Stimulated activated CD4-positive, alpha-beta T cell treated with anti-CD3 and anti-CD28 coated beads, TNF-alpha, amount 100 ng/mL, for 4 hours (primary cell): Measurements from ENCODE around the gene ELAPOR2.
"Not testable (repeated sequence)": the region's sequence is repeated elsewhere in the genome, so short reads cannot be mapped to it uniquely, and the experiment has no call there.

Source experiments
- DNase-seq, 3 experiments: peaks; one replicate each; pipeline ENCODE4 v3.0.0-alpha.2; 2020; ENCODE audit warnings: low read depth in 3 of 3

The ELAPOR2 gene, protein sequence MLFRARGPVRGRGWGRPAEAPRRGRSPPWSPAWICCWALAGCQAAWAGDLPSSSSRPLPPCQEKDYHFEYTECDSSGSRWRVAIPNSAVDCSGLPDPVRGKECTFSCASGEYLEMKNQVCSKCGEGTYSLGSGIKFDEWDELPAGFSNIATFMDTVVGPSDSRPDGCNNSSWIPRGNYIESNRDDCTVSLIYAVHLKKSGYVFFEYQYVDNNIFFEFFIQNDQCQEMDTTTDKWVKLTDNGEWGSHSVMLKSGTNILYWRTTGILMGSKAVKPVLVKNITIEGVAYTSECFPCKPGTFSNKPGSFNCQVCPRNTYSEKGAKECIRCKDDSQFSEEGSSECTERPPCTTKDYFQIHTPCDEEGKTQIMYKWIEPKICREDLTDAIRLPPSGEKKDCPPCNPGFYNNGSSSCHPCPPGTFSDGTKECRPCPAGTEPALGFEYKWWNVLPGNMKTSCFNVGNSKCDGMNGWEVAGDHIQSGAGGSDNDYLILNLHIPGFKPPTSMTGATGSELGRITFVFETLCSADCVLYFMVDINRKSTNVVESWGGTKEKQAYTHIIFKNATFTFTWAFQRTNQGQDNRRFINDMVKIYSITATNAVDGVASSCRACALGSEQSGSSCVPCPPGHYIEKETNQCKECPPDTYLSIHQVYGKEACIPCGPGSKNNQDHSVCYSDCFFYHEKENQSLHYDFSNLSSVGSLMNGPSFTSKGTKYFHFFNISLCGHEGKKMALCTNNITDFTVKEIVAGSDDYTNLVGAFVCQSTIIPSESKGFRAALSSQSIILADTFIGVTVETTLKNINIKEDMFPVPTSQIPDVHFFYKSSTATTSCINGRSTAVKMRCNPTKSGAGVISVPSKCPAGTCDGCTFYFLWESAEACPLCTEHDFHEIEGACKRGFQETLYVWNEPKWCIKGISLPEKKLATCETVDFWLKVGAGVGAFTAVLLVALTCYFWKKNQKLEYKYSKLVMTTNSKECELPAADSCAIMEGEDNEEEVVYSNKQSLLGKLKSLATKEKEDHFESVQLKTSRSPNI

DNA sequence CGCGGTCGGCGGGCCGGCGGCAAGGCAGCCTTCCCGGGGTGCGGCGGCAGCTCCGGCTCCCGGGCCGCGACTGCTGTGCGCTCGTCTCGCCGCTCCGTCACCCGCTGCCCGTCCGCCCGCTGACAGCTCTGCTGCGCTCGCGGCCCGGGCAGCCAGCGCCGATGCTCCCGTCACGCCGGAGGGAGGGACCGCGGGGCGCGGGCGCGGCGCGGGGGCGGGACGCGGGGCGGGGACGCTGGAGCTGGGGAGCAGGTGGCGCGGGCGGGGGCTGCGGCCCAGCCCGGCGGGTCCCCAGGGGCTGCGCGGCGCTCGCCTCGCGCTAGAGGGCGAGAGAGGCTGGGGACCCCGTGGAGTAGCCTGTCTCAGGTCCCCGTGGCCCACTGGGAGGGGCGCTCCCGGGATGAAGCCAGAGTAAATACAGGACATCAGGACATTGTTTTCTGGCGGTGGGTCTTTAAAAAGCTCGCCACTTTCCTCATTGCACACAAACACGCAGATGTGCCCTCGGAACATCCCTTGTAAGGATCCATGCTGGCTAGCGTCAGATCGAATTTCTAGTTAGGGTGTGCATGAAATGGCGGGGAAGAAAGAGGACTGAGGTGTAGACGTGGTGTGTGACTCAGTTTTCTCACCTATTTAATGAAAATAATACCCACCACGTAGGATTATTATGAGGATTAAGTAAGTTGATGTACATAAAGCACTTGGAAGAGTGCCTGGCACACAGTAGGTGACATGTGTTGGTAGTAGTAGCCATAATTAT lies at the start of gene ELAPOR2:
Gene ELAPOR2, minus strand, starts transcription at position 130 of the 763 bp plus-strand sequence. CDS start 141 bp downstream, outside the sequence.
- DNase-seq: peak; percentile 68 to 77 (median 73)

DNA sequence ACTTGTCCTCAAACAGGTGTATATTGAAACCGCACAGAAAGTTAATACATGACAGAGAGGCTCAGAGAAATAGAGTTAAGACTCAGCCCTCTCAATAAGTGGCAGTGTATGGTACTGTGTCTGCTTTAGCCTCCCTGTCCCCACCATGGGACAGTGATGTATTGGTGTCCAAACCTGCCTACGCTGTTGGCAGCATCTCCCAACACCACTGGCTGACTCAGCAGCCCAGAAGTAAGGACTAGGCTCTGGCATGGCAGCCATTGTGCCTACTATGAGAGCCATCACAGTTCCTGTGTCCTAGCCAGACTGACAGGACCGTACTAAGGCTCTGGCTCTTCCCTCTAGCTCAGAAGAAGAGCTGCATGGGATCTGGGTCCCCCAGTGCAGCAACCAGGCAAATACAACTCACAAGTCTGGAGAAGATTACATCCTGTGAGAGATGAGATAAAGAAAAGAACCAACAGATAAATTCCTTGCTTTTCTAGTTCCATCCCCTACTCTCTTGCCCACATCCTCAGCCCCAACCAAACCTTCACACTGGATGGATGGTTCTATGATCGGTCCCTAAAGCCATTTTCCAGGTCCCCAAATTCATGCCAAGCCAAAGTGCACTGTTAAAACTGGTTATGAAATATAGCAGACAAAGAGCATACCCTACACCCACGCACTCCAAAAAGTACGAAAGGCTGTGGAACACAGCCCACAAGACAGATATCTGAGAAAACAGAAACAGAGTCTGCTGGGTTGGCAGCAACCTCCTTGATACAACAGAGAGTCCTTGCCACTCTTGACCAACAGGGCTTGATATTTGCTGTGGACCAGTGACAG lies 48.7 kb upstream of the ELAPOR2 start:
- no peak for DNase-seq

DNA sequence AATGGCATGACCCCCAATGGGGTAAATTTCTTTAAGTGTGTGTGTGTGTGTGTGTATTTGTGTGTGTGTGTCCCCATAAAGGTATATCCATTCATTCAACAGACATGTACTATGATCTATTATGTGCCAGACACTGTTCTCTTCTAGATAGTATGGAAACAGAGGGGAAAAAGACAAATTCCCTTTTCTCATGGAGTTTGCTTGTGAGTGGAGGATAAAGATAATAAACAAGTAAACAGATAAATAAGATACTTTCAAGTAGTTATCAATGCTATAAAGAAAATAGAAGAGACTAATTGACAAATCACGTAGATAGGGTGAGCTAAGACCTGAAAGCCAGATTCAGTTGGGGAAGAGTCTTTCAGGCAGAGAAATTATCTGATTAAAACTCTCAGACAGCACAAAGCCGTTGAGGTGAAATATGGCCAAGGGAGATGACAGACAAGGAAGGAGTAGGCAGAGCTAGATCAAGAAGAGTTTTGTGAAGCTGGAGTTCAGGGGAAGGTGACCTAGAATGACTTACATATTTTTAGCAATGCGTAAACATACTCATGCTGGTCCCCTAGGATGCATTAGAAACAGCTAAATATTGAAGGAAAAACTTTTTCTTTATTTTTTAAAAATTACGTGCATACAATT lies 47.6 kb upstream of the ELAPOR2 start:
- DNase-seq: no peak

DNA sequence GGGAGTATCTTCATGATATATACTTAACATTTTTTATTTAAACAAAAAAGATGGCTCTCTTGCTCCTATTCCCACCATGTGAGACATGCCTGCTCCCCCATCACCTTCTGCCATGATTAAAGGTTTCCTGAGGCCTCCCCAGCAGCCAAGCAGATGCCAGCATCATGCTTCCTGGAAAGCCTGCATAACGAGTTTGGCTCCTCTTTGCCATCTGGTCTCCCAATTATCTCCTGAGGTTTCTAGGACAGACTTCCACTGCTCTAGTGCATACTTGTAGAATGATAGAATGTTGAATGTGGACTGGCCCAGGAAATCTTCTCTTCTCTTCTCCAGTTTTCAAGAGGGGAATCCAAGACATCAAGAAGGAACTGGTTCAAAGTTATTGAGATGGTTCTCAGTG lies 45.9 kb upstream of the ELAPOR2 start:
- no peak for DNase-seq

DNA sequence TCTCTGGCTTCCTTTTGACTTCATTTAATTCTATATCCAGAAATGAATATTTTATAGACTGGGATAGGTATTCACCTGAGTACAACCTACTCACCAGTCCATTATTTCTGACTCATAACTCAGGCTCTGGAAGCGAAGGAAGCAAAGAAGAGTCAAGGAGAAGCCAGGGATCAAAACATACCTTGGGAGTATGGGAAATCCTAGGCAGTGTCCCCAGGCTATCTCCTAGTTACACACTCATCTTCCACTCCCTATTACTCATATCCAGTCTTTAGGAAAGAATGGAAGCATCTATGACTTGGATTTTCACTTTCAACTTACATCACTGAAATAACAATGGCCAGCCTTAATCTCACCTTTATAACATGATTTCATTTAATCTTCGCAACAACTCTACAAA lies 40.9 kb upstream of the ELAPOR2 start:
- no peak for DNase-seq

DNA sequence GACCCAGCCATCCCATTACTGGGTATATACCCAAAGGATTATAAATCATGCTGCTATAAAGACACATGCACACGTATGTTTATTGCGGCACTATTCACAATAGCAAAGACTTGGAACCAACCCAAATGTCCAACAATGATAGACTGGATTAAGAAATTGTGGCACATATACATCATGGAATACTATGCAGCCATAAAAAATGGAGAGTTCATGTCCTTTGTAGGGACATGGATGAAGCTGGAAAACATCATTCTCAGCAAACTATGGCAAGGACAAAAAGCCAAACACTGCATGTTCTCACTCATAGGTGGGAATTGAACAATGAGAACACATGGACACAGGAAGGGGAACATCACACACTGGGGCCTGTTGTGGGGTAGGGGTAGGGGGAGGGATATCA lies 37.9 kb upstream of the ELAPOR2 start:
- not testable (repeated sequence) for DNase-seq

DNA sequence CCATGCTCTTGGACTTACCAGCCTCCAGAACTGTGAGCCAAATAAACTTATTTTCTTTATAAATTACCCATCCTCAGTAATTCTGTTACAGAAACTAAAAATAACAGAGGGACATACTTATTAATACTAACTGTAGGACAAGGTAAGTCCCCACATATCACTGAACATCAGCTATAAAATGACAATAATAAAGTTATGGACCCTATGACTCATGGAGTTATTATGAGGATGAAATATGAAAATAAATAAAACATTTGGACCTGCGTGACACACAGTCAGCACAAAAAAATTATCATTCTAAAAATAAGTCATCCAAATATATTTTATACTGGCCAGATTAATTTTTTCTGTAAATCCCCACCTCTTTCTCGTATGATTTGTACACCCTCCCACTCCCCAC lies 34.9 kb upstream of the ELAPOR2 start:
- no peak for DNase-seq

DNA sequence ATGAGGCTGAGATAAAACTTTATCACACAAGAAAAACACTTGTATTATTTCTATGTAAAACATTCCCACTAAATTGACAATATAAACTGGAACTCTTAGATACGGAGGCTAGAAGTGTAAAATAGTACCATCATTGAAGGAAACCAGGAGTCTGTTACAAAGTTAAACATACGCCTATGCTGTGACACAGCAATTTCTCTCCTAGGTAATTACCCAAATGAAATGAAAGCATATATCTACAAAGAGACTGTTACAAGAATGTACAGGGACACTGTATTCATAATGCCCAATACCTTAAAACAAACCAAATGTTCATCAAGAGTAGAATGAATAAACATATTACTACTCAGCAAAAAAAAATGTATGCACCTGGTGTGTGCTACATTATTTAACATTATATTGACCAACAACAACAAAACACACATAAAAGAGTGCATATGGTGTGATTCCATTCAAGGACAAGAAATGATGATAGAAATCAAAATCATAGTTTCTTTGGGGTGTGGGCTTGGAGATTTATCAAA lies 33.2 kb upstream of the ELAPOR2 start:
- no peak for DNase-seq

DNA sequence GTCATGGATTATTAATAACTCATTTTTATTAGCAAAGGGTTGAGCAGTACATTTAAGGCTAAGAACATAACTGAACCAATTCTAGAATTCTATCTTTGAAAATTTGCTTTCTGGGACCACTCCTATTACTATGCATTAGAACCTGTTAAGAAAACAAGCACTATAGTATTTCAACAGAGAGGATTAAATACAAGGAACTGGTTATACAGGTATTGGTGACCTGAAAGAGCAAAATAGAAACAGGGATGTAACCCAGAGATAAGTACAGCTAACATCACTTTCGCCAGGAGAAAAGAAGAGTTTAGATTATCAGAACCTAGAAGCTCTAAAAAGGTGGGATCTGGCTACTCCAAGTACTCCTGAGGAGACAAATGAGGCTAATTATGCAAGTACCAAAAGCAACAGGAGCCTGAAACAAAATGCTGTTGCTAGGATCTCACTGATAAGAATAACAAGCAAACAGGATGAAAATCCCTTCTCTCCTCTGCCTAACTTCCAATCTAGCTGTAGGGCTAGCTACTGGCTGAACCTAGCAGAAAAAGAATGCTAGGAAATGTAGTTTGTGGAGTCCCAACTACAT lies 32.1 kb upstream of the ELAPOR2 start:
- no peak for DNase-seq

DNA sequence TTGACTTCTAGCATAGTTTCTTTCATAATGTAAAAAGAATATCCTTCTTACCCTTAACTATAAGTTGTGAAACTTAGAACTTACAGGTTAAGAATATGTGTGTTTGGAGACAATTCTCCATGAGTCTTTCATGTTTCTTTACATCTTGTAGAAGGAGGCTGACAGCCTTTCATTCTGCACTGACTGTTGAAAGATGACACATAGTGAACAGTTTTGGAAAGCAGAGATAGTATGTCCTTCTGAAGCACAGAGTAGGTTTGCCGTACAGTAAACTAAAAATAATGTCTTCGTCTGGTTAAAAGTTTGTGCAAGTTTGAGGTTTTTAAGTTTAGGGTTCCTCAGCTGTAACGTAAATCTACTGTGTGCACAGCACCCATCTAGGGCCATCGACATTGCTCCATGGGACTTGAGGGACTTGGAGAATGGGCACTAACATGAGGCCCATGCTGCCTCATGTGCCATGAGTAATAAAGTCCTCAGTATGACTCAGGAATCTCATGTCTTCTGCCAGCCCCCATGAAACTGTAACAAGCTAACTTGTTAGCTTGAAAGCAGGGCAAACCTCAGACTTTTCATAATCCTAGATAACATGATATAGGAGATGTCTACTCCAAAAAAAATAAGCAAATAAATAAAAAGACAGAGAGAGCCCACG lies 24.5 kb upstream of the ELAPOR2 start:
- DNase-seq: no peak

DNA sequence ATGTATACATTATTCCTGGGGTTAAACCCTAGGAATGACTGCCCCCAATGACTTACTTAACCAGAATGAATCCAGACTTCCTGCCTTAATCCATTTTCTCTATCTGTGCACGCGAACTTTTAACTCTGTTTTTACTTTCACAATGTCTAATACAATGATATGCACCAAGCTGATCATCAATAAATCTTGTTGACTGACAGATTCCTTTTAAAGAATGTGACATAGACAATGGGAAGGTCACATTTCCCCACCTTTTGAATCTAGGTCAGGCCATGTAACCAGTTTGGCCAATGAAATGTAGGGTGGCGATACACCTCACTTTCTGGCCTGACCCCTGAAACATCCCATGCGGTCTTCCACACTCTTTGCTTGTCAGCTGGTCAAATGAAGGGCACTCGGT lies 23.2 kb upstream of the ELAPOR2 start:
- no peak for DNase-seq

DNA sequence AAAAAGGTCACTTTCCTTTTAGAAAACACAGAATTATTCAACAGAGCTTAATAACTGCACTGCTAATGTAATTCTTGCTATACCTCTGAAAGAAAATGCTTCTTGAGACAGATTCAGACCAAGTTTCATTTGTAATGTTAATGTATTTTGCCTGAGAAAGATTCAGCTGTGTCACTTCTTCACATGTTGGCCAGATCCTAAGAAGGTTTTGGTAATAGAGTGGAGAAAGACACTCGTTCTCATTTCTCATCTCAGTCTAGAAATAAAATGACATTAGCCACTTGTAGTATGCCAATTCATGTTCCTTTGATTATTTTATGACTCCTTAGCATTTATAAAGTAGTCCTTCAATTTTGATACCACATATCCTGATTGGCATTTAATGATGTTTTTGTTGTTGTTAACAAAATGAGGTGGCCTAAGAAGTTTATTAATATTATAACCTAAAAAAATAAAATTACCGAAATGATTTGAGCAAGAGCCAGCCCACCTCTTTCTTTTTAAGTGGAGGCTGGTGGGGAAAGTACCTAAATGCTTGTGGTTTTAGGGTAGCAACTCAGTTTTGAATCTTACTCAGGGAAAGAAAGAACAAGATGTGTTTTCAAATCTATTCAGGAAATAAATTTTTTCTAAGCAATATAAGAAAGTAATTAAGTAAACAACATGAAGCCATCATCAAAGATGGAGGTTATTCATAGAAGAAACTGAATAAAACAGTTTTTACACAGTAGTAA lies 16.4 kb upstream of the ELAPOR2 start:
- no peak for DNase-seq

DNA sequence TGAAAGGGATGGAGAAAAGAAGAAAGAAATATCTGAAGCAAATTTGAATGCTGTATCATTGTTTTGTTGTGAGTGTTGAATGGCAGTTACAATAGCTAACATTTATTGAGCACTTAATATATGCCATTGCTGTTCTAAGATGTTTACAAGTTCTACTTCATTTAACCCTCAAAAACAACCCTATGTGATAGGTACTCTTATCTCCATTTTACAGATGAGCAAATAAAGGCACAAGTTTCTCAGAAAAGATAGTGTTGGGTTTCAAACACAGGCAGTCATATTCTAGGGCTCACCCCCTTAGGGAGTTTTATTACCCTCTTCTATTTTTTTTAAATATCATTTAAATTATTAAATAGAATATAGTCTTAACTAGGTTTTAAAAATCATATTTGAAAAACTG lies 8.3 kb upstream of the ELAPOR2 start:
- no peak for DNase-seq

DNA sequence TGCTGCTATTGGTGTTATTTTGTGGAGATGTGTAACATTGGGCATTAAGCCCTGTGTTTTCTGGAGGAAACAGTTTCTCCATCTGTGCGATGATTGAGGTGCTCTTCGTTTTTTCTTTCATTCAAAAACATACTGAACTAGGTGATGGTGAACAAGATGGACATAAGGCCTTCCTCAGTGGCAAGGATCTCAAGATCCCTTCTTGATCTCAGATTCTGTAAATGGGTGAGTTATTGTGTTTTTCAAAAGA lies 759 bp upstream of the ELAPOR2 start:
- no peak for DNase-seq

DNA sequence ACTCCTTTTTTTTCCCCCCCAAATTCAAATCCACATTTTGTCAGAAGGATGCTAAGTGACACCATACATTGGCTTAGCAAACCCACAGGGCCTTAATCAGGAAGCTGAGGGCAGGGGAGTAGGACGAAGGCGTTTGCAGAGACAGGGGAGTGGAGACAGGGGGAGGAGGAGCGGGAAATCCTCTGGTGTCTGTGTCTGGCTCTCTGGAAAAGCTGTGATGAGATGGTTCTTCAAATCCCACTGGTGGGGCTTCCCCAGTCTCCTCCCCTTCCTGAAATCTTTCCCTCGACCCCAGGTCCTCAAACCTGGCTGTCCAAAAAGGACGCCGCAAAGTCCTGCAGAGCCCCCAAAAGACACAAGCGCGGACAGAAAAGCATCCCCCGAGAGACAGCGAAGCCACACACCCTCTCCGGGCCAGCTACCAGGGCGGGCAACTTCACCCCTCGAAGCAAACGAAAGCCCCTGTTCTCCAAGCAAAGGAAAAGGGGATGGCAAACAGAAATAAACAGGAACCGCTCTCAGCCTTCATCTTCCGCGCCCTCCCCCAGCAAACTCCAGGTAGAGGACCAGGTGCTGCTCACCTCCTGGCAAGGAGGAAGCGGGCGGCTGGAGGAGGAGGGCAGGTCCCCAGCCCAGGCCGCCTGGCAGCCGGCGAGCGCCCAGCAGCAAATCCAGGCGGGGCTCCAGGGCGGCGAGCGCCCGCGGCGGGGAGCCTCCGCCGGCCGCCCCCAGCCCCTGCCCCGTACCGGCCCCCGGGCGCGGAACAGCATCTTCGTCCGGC lies 520 bp downstream of the ELAPOR2 start:
- DNase-seq: peak in 2 of 3 experiments; percentile 0 to 4

DNA sequence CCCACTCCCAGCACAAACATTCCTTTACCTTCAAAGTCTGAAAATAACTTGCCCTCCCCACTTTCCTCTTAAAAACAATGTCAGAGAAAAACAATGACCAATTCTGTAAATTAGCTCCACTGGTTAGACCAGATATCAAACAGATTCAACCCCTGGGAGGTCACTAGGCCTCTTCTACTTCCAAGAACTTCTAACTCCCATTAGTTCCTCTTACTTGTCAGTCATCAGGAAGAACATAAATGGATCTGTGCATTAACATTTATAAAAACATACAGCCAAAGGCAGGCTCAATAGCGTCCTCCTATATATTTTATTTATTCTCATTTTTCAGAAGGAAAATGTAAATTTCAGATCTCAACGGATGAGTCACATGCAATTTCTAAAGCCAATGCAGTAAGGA lies 2.2 kb downstream of the ELAPOR2 start:
- DNase-seq: no peak

DNA sequence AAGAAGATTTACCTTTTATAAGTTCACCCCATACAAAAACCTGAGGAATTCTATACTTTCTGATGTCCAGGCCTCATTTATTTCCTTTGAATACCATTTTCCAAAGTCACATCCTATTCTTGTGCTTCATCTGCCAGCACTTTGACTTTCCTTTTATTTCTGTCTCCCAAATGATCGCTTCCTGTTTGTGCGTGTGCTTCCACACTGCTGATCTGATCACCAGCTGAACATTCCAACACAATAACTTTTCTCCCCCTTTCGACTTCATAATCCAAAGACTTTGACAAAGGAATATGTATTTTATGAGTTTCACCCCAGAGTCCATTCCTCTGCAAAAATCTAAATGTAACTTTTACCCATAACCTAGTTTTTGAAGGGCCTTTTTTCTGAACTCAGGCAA lies 3.1 kb downstream of the ELAPOR2 start:
- DNase-seq: no peak

DNA sequence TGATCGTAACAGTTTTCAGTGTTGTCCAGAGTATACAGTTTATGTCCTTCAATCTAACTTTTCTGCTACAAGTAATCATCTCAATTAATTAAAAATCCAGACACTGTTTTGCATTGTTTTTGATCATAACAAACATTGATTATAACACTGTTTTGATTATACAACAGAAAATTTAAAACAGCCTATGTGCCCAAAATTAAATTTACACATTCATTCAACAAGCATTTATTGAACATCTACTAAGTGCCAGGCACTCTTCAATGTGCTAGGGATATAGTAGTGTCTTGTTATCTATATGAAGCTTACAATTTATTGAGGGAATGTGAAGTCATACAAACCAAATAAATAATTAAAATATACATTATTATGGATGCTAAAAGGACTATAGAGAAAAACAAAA lies 10.6 kb downstream of the ELAPOR2 start:
- no peak for DNase-seq
